Ovary (tissue), 3 donors: ENCODE data around the gene RAP1GAP.

ENCODE experiments used
- POLR2A ChIP-seq: fragments of 450-650 bp; IDR thresholded peaks from one replicate; pipeline ENCODE4 v1.6.1; 2017; ENCODE audit warnings: antibody characterized with exemption, mild to moderate bottlenecking, moderate library complexity
- TF ChIP-seq, protein P1 (sequence below), 3 donors: fragments of 450-650 bp in 2 of 3; fragments of 200-600 bp in 1 of 3; IDR thresholded peaks; one replicate each; pipeline versions ENCODE4 v1.5.1 to v1.8.0; 2016 to 2022; ENCODE audit warnings: antibody characterized with exemption in 3 of 3, mild to moderate bottlenecking in 1 of 3
- donor health status: DM: no; HTN: no; CAD: no.

DNA sequence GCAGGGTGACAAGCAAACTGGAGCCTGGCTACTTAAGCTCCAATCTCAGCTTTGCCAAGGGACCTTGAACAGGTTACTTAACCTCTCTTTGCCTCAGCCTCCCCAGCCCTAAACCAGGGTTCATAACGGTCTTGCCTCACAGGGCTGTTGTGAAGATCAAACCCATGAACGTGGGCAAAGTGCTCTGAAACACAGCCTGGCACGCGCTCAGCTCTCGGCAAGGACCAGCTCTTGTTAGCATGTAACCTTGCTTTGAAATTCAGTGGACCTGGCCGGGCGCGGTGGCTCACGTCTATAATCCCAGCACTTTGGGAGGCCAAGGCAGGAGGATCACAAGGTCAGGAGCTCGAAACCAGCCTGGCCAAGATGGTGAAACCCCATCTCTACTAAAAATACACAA is 24.8 kb downstream of the RAP1GAP start:
- TF ChIP-seq, protein P1, sequence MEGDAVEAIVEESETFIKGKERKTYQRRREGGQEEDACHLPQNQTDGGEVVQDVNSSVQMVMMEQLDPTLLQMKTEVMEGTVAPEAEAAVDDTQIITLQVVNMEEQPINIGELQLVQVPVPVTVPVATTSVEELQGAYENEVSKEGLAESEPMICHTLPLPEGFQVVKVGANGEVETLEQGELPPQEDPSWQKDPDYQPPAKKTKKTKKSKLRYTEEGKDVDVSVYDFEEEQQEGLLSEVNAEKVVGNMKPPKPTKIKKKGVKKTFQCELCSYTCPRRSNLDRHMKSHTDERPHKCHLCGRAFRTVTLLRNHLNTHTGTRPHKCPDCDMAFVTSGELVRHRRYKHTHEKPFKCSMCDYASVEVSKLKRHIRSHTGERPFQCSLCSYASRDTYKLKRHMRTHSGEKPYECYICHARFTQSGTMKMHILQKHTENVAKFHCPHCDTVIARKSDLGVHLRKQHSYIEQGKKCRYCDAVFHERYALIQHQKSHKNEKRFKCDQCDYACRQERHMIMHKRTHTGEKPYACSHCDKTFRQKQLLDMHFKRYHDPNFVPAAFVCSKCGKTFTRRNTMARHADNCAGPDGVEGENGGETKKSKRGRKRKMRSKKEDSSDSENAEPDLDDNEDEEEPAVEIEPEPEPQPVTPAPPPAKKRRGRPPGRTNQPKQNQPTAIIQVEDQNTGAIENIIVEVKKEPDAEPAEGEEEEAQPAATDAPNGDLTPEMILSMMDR (IDR thresholded peaks at IDR 0.05): no peak
- no peak for TF ChIP-seq POLR2A
